Bladder microvascular endothelial cell (primary cell): ENCODE data around the gene CRB2. TPM values are rescaled to one million over a fixed set of nuclear protein-coding genes. Genes with fewer than 3 reads are reported as not detected.

Experiments
- total RNA-seq: library from RNA; depleted of rRNA; stranded (reverse); fragments of >200 nt; gene quantifications from 2 replicates; pipeline ENCODE4 v1.2.3, GENCODE V29; 2014

The CRB2 gene
- total RNA-seq: not detected in 2 replicates

GRCh38 chr9:123355761-123356431 lies at the start of gene CRB2:
CRB2 (plus strand) TSS chr9:123356197; CDS start chr9:123356261, 64 bp downstream.

Other genes starting within 250 kb of the CRB2 start
- 5.5 and 12.5 TPM in 2 replicates for gene STRBP, start 87.6 kb upstream of the CRB2 start, total RNA-seq